Panc1 (cell line): ENCODE measurements around the gene MACF1. TPM values are rescaled to one million over a fixed set of nuclear protein-coding genes. Genes with fewer than 3 reads are reported as not detected.
A peak's percentile ranks its signal among the peaks of the same experiment; 100 is the strongest.

Source experiments
- ATAC-seq: fragments of 200-7000 bp; cut with Tn5 transposase; 2 replicates; pipeline ENCODE4 v1.9.1; 2020; ENCODE audit warnings: mild to moderate bottlenecking, moderate library complexity
- BruUV-seq: library from RNA; stranded (reverse); fragments of 400-500 nt; replicated peaks from 2 replicates; lab custom pipeline; 2021; lab: Mats Ljungman, UMichigan
- CTCF ChIA-PET: fragments of 300-600 bp; sonication (Branson Sonifier 250); formaldehyde crosslinking; loops from one replicate; lab custom pipeline; 2022; ENCODE audit warnings: antibody characterized with exemption; lab: Charles Lee
- POLR2A ChIA-PET: fragments of 300-600 bp; sonication (Branson Sonifier 250); formaldehyde crosslinking; loops from one replicate; lab custom pipeline; 2022; ENCODE audit warnings: antibody characterized with exemption; lab: Charles Lee
- DNase-seq: peaks from one replicate; pipeline ENCODE4 v3.0.0-alpha.2; 2010; ENCODE audit warnings: low read depth, low spot score
- H3K27ac ChIP-seq: 2 replicates; pipeline ENCODE4 v1.5.1; 2011; ENCODE audit warnings: mild to moderate bottlenecking, low read length, inconsistent platforms
- H3K27me3 ChIP-seq: fragments of 200-500 bp; sonication (Bioruptor generic); 2 replicates; pipeline ENCODE4 v1.6.0; 2014; ENCODE audit warnings: low read length, inconsistent platforms; ENCODE audit not compliant: control insufficient read depth, insufficient read depth
- H3K36me3 ChIP-seq: fragments of 200-500 bp; sonication (Bioruptor generic); 2 replicates; pipeline ENCODE4 v1.5.1; 2014; ENCODE audit warnings: inconsistent platforms, mild to moderate bottlenecking, low read length, moderate library complexity; ENCODE audit not compliant: control insufficient read depth, insufficient read depth
- H3K4me1 ChIP-seq: 2 replicates; pipeline ENCODE4 v1.5.1; 2011; ENCODE audit warnings: inconsistent platforms, mild to moderate bottlenecking, low read length, moderate library complexity; ENCODE audit not compliant: control insufficient read depth, insufficient read depth
- H3K4me3 ChIP-seq, 2 experiments: 2 replicates each; pipeline ENCODE4 v1.5.1; 2011 to 2012; ENCODE audit warnings: low read depth in 2 of 2, low read length in 2 of 2, mild to moderate bottlenecking in 2 of 2, inconsistent platforms in 1 of 2, moderate library complexity in 1 of 2
- H3K9me3 ChIP-seq: fragments of 200-500 bp; sonication (Bioruptor generic); 2 replicates; pipeline ENCODE4 v1.5.1; 2014; ENCODE audit warnings: low read depth, mild to moderate bottlenecking, inconsistent platforms, low read length, moderate library complexity; ENCODE audit not compliant: control insufficient read depth, insufficient read depth
- CTCF ChIP-seq: fragments of 450-650 bp; IDR thresholded peaks from 2 replicates; pipeline ENCODE4 v1.5.1; 2017; ENCODE audit warnings: mild to moderate bottlenecking
- POLR2AphosphoS5 ChIP-seq: IDR thresholded peaks from 2 replicates; pipeline ENCODE4 v1.6.1; 2012; ENCODE audit warnings: mild to moderate bottlenecking, low read depth, low read length, moderate library complexity
- REST ChIP-seq, 2 experiments: IDR thresholded peaks; 2 replicates each; pipeline ENCODE4 v1.6.1; 2011 to 2012; ENCODE audit warnings: low read depth in 2 of 2, control low read depth in 1 of 2, low read length in 1 of 2, mild to moderate bottlenecking in 1 of 2, moderate library complexity in 1 of 2; ENCODE audit not compliant: insufficient read depth in 1 of 2
- SIN3A ChIP-seq: IDR thresholded peaks from 2 replicates; pipeline ENCODE4 v1.6.1; 2012; ENCODE audit warnings: low read depth, mild to moderate bottlenecking, low read length, moderate library complexity, borderline replicate concordance; ENCODE audit not compliant: insufficient read depth
- TCF7L2 ChIP-seq: IDR thresholded peaks from 2 replicates; pipeline ENCODE4 v1.6.1; 2011; ENCODE audit warnings: mild to moderate bottlenecking, low read depth, low read length, inconsistent platforms
- in situ Hi-C: cut with HindIII; loops from 2 replicates; pipeline ENCODE4 v1.10.0; 2016; ENCODE audit warnings: low sequenced_read_pairs, low pct_unique_long_range_greater_than_20kb
- intact Hi-C: fragments of 100-400 bp; cut with micrococcal nuclease; formaldehyde crosslinking; loops from one replicate; pipeline ENCODE4 v1.10.0; 2022; ENCODE audit not compliant: unreplicated experiment
- total RNA-seq: library from RNA; stranded (reverse); gene quantifications from one replicate; pipeline ENCODE4 v1.2.1, GENCODE V29; 2021; ENCODE audit not compliant: unreplicated experiment

MACF1 gene
- total RNA-seq, 1 experiment from 2014 or later, result 413 TPM

- no TSS peak for BruUV-seq
- POLR2A ChIA-PET, result interaction anchor here (1.4 kb wide), 1 partner anchor 14 kb away, joined by 3 read pairs; no protein-coding TSS in a partner anchor
Observed at GRCh38 chr1:39415553-39415952, 211.1 kb downstream of the MACF1 start.

GRCh38 chr1:39416609-39417008 lies 212.1 kb downstream of the MACF1 start:
- no peak for ATAC-seq
- no peaks in the 10 kb centered on the region for H3K9me3 ChIP-seq
- CTCF ChIA-PET, result no interaction called here
- no peaks in the 10 kb centered on the region for H3K27me3 ChIP-seq
- no peak overlapping the region for H3K4me3 ChIP-seq
- peak overlapping the region; percentile 51; the same call in 1 of the 2 replicates for H3K27ac ChIP-seq
- POLR2A ChIA-PET, result no interaction called here
- H3K4me1 ChIP-seq, result peaks cover 44% of the 10 kb centered on the region
- BruUV-seq, result no TSS peak
- in situ Hi-C loops, result no loop called here
- DNase-seq, result no peak
- TF ChIP-seq POLR2AphosphoS5 (no peak), TCF7L2 (no peak), CTCF (no peak), REST (IDR thresholded peaks at IDR 0.05; ENCODE audit: insufficient read depth in 1 of 2, low read depth in 2 of 2, low read length in 1 of 2) (no peak), SIN3A (no peak)
- peaks cover 12% of the 10 kb centered on the region for H3K36me3 ChIP-seq
- intact Hi-C loops, result no loop called here

More at GRCh38 chr1:39415553-39415952, 211.1 kb downstream of the MACF1 start:
- intact Hi-C loops (no loop called here), in situ Hi-C loops (no loop called here)
- H3K27me3 ChIP-seq, result no peaks in the 10 kb centered on the region
- H3K9me3 ChIP-seq, result no peaks in the 10 kb centered on the region
- TF ChIP-seq REST (IDR thresholded peaks at IDR 0.05; ENCODE audit: insufficient read depth in 1 of 2, low read depth in 2 of 2, low read length in 1 of 2) (no peak), SIN3A (no peak), POLR2AphosphoS5 (no peak), CTCF (no peak), TCF7L2 (no peak)
- H3K36me3 ChIP-seq, result peaks cover 12% of the 10 kb centered on the region
- peak overlapping the region; percentile 23 to 34 for H3K4me3 ChIP-seq
- ATAC-seq, result no peak
- no peak for DNase-seq
- peaks cover 55% of the 10 kb centered on the region for H3K4me1 ChIP-seq
- peak overlapping the region; percentile 35; the same call in 1 of the 2 replicates for H3K27ac ChIP-seq
- CTCF ChIA-PET, result no interaction called here
